Esophagus squamous epithelium (tissue), 5 donors: Measurements from ENCODE around the gene TAS1R1. TPM values are rescaled to one million over a fixed set of nuclear protein-coding genes. Genes with fewer than 3 reads are reported as not detected.

Source experiments
- DNase-seq: peaks from one replicate; lab custom pipeline; 2025; lab: John Stamatoyannopoulos, UW
- H3K27ac ChIP-seq, 4 donors: fragments of 200-600 bp; sonication (generic); one replicate each; pipeline ENCODE4 v1.5.1; 2016 to 2019; ENCODE audit warnings: mild to moderate bottlenecking in 1 of 4
- H3K27me3 ChIP-seq, 4 donors: fragments of 200-600 bp; sonication (generic); 1 replicate in 3 of 4; 2 replicates in 1 of 4; pipeline versions ENCODE4 v1.5.1 to v1.6.0; 2017 to 2021; ENCODE audit warnings: antibody characterized with exemption in 1 of 4
- H3K36me3 ChIP-seq, 3 donors: fragments of 200-600 bp; sonication (generic); one replicate each; pipeline ENCODE4 v1.5.1; 2016 to 2019
- H3K4me1 ChIP-seq, 3 donors: fragments of 200-600 bp; sonication (generic); one replicate each; pipeline ENCODE4 v1.5.1; 2017 to 2019
- H3K4me3 ChIP-seq, 4 donors: fragments of 200-600 bp; sonication (generic); 1 replicate in 3 of 4; 2 replicates in 1 of 4; pipeline ENCODE4 v1.5.1; 2016 to 2019; ENCODE audit warnings: mild to moderate bottlenecking in 2 of 4, moderate library complexity in 1 of 4
- H3K9me3 ChIP-seq, 3 donors: fragments of 200-600 bp; sonication (generic); one replicate each; pipeline ENCODE4 v1.5.1; 2016 to 2019
- CTCF ChIP-seq, 6 experiments: fragments of 450-650 bp in 4 of 6; fragments of 200-600 bp in 2 of 6; sonication (generic) in 2 of 6; IDR thresholded peaks; one replicate each; pipeline ENCODE4 v1.5.1; 2016 to 2019; ENCODE audit warnings: antibody characterized with exemption in 6 of 6, mild to moderate bottlenecking in 4 of 6, moderate library complexity in 4 of 6
- POLR2A ChIP-seq, 4 donors: fragments of 450-650 bp; IDR thresholded peaks; one replicate each; pipeline ENCODE4 v1.6.1; 2017; ENCODE audit warnings: antibody characterized with exemption in 4 of 4, mild to moderate bottlenecking in 4 of 4, moderate library complexity in 3 of 4
- WGBS, 2 donors: methylation state at CpG; one replicate each; pipeline ENCODE4 v1.1.5; 2018; 5-methylcytosine and 5-hydroxymethylcytosine counted together
- intact Hi-C: fragments of 100-400 bp; cut with DNase I; formaldehyde crosslinking; loops from one replicate; pipeline ENCODE4 v1.15.0; 2022
- total RNA-seq, 4 donors: library from RNA; depleted of rRNA; stranded (reverse); fragments of >200 nt; gene quantifications; one replicate each; pipeline ENCODE4 v1.1.0, GENCODE V29; 2016
- donor health status: DM: yes; HTN: yes; CAD: no.

The TAS1R1 gene
- total RNA-seq, 4 donors from 2014 or later, result not detected

- 64 to 79% methylated on average over 8 to 10 of the region's 12 CpGs for WGBS, 2 donors
- DNase-seq, result no peak
- Histone ChIP-seq H3K4me3 (no peak overlapping the region), H3K27ac (peak overlapping the region in 1 of 4 donors; percentile 24), H3K36me3 (peaks cover 13 to 42% (median 18%) of the 10 kb centered on the region in 3 donors), H3K27me3 (no peaks in the 10 kb centered on the region), H3K4me1 (peaks cover 48 to 98% (median 49%) of the 10 kb centered on the region in 3 donors), H3K9me3 (no peaks in the 10 kb centered on the region)
- no peak for TF ChIP-seq CTCF (IDR thresholded peaks at IDR 0.05)
- no peak for TF ChIP-seq POLR2A (IDR thresholded peaks at IDR 0.05)
- intact Hi-C loops, result no loop called here
Observed at GRCh38 chr1:6585081-6585722, 30.1 kb downstream of the TAS1R1 start.

GRCh38 chr1:6585841-6586240 lies 30.7 kb downstream of the TAS1R1 start:
- TF ChIP-seq POLR2A (IDR thresholded peaks at IDR 0.05), result no peak
- no peak for TF ChIP-seq CTCF (IDR thresholded peaks at IDR 0.05)
- intact Hi-C loops, result no loop called here
- peak overlapping the region in 2 of 4 donors; percentile 24 to 82 for H3K27ac ChIP-seq

GRCh38 chr1:6586404-6586816 lies 31.3 kb downstream of the TAS1R1 start:
- DNase-seq, result no peak
- WGBS, 2 donors, result no CpG with 5 or more reads among the region's 11 CpGs
- Histone ChIP-seq H3K9me3 (no peaks in the 10 kb centered on the region), H3K27me3 (no peaks in the 10 kb centered on the region), H3K36me3 (peaks cover 24 to 54% (median 27%) of the 10 kb centered on the region in 3 donors), H3K27ac (peak overlapping the region in 3 of 4 donors; percentile 24 to 82 (median 78)), H3K4me1 (peaks cover 39 to 96% (median 39%) of the 10 kb centered on the region in 3 donors), H3K4me3 (no peak overlapping the region)
- intact Hi-C loops, result no loop called here
- TF ChIP-seq CTCF (IDR thresholded peaks at IDR 0.05) (no peak), POLR2A (IDR thresholded peaks at IDR 0.05) (no peak)

More at GRCh38 chr1:6585841-6586240, 30.7 kb downstream of the TAS1R1 start:
- no peaks in the 10 kb centered on the region for H3K9me3 ChIP-seq
- no peak for DNase-seq
- H3K4me1 ChIP-seq, result peaks cover 42 to 96% (median 44%) of the 10 kb centered on the region in 3 donors
- no peaks in the 10 kb centered on the region for H3K27me3 ChIP-seq
- peaks cover 18 to 48% (median 25%) of the 10 kb centered on the region in 3 donors for H3K36me3 ChIP-seq
- no peak overlapping the region for H3K4me3 ChIP-seq
- WGBS, 2 donors, result 86 to 92% methylated on average over 2 to 5 of the region's 7 CpGs

- Histone ChIP-seq H3K27me3 (no peaks in the 10 kb centered on the region), H3K9me3 (no peaks in the 10 kb centered on the region), H3K4me1 (peaks cover 41 to 96% (median 42%) of the 10 kb centered on the region in 3 donors), H3K36me3 (peaks cover 27 to 56% (median 33%) of the 10 kb centered on the region in 3 donors), H3K4me3 (no peak overlapping the region), H3K27ac (peak overlapping the region; percentile 71 to 82 (median 79))
- 17 to 67% methylated on average over 1 to 10 of the region's 13 CpGs for WGBS, 2 donors
- no peak for TF ChIP-seq POLR2A (IDR thresholded peaks at IDR 0.05)
- TF ChIP-seq CTCF (IDR thresholded peaks at IDR 0.05), result peak in 1 of 6 experiments; percentile 2
- intact Hi-C loops, result no loop called here
- DNase-seq, result no peak
Observed at GRCh38 chr1:6587261-6588005, 32.3 kb downstream of the TAS1R1 start.
